PC-9 (cell line): ENCODE measurements around the gene GSK3B. TPM values are rescaled to one million over a fixed set of nuclear protein-coding genes. Genes with fewer than 3 reads are reported as not detected.

Source experiments
- BruUV-seq: library from RNA; stranded (reverse); fragments of 400-500 nt; replicated peaks from 2 replicates; lab custom pipeline; 2021; lab: Mats Ljungman, UMichigan
- CTCF ChIA-PET: fragments of 300-600 bp; sonication (Branson Sonifier 250); formaldehyde crosslinking; loops from one replicate; lab custom pipeline; 2022; ENCODE audit warnings: antibody characterized with exemption; lab: Charles Lee
- POLR2A ChIA-PET: fragments of 300-600 bp; sonication (Branson Sonifier 250); formaldehyde crosslinking; loops from one replicate; lab custom pipeline; 2022; ENCODE audit warnings: antibody characterized with exemption; ENCODE audit not compliant: unreplicated experiment; lab: Charles Lee
- DNase-seq, 2 experiments: peaks; one replicate each; pipeline versions ENCODE4 v3.0.0 to v3.0.0-alpha.2; 2015 to 2022; ENCODE audit warnings: mixed read lengths in 1 of 2
- H2AFZ ChIP-seq: fragments of 200-600 bp; sonication (generic); 2 replicates; pipeline ENCODE4 v1.8.1; 2017; ENCODE audit warnings: antibody characterized with exemption
- H3F3A ChIP-seq: fragments of 200-600 bp; sonication (generic); 2 replicates; pipeline ENCODE4 v1.8.1; 2017; ENCODE audit warnings: antibody characterized with exemption, mild to moderate bottlenecking, low read depth; ENCODE audit not compliant: insufficient read depth
- H3K27ac ChIP-seq: fragments of 200-600 bp; sonication (generic); 2 replicates; pipeline ENCODE4 v1.6.1; 2016; ENCODE audit warnings: mixed run types
- H3K27me3 ChIP-seq: fragments of 200-600 bp; sonication (generic); 2 replicates; pipeline ENCODE4 v1.6.1; 2016; ENCODE audit warnings: low read depth, mixed run types; ENCODE audit not compliant: insufficient read depth
- H3K36me3 ChIP-seq: fragments of 200-600 bp; sonication (generic); 2 replicates; pipeline ENCODE4 v1.6.1; 2016; ENCODE audit warnings: low read depth, mixed run types
- H3K4me1 ChIP-seq: fragments of 200-600 bp; sonication (generic); replicated peaks from 2 replicates; pipeline ENCODE4 v1.6.1; 2016; ENCODE audit warnings: mixed run types; ENCODE audit not compliant: insufficient read depth
- H3K4me2 ChIP-seq: fragments of 200-600 bp; sonication (generic); 2 replicates; pipeline ENCODE4 v1.6.1; 2017; ENCODE audit warnings: mixed run types
- H3K4me3 ChIP-seq: fragments of 200-600 bp; sonication (generic); 2 replicates; pipeline ENCODE4 v1.6.1; 2016; ENCODE audit warnings: mixed run types
- H3K79me2 ChIP-seq: fragments of 200-600 bp; sonication (generic); 2 replicates; pipeline ENCODE4 v1.6.1; 2017; ENCODE audit warnings: low read depth, mixed run types
- H3K9me2 ChIP-seq: fragments of 200-600 bp; sonication (generic); 2 replicates; pipeline ENCODE4 v1.8.1; 2017; ENCODE audit warnings: mild to moderate bottlenecking; ENCODE audit not compliant: insufficient read depth
- H3K9me3 ChIP-seq: fragments of 200-600 bp; sonication (generic); 2 replicates; pipeline ENCODE4 v1.8.1; 2016; ENCODE audit warnings: low read depth; ENCODE audit not compliant: insufficient read depth
- H4K20me1 ChIP-seq: fragments of 200-600 bp; sonication (generic); 2 replicates; pipeline ENCODE4 v1.8.1; 2017; ENCODE audit not compliant: insufficient read depth
- EZH2 ChIP-seq: fragments of 200-600 bp; sonication (generic); IDR thresholded peaks from 2 replicates; pipeline ENCODE4 v1.8.0; 2017; ENCODE audit warnings: antibody characterized with exemption, low read depth
- intact Hi-C: fragments of 100-400 bp; cut with micrococcal nuclease; formaldehyde crosslinking; loops from one replicate; pipeline ENCODE4 v1.10.0; 2022; ENCODE audit not compliant: unreplicated experiment
- total RNA-seq: library from RNA; stranded (reverse); gene quantifications from 2 replicates; pipeline ENCODE4 v1.2.3, GENCODE V29; 2021
- TF ChIP-seq, protein P1 (sequence below): fragments of 200-600 bp; sonication (generic); conservative IDR thresholded peaks from 2 replicates; pipeline ENCODE4 v1.6.1; 2017; ENCODE audit warnings: mixed run types, antibody characterized with exemption, mild to moderate bottlenecking, moderate library complexity

Gene GSK3B
- total RNA-seq, 1 experiment from 2014 or later: 62.0 TPM

DNA sequence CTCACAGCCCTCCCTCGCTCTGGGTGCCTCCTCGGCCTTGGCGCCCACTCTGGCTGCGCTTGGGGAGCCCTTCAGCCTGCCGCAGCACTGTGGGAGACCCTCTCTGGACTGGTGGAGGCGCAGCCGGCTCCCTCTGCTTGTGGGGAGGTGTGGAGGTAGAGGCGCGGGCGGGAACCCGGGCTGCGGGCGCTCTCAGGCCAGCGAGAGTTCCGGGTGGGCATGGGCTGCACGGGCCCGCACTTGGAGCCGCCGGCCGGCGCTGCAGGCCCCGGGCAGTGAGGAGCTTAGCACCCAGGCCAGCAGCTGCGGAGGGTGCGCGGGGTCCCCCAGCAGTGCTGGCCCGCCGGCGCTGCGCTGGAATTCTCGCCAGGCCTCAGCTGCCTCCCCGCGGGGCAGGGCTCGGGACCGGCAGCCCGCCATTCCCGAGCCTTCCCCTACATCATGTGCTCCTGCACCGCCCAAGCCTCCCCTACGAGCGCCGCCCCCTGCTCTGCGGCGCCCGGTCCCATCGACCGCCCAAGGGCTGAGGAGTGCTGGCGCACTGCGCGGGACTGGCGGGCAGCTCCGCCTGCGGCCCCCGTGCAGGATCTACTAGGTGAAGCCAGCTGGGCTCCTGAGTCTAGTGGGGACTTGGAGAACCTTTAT lies 46.0 kb upstream of the GSK3B start:
- intact Hi-C loops: no loop called here
- H3K79me2 ChIP-seq: no peaks in the 10 kb centered on the region
- H3K27ac ChIP-seq: no peak overlapping the region
- H3F3A ChIP-seq: peaks cover 12% of the 10 kb centered on the region; the same call in 1 of the 2 replicates
- H3K9me2 ChIP-seq: no peaks in the 10 kb centered on the region
- POLR2A ChIA-PET: interaction anchor here (1.3 kb wide), 1 partner anchor 45 kb away, joined by 9 read pairs; the partner anchor contains the start of gene GSK3B
- H3K36me3 ChIP-seq: no peaks in the 10 kb centered on the region
- H2AFZ ChIP-seq: no peak overlapping the region
- BruUV-seq: no TSS peak
- 0 out of 2 replicates have a peak, but pooled peaks cover 2% of the 10 kb centered on the region for H3K9me3 ChIP-seq
- H3K4me1 ChIP-seq: peaks cover 27% of the 10 kb centered on the region
- H3K4me2 ChIP-seq: no peak overlapping the region
- CTCF ChIA-PET: interaction anchor here (0.6 kb wide), 1 partner anchor 36 kb away, joined by 3 read pairs; no protein-coding TSS in a partner anchor
- TF ChIP-seq, protein P1, sequence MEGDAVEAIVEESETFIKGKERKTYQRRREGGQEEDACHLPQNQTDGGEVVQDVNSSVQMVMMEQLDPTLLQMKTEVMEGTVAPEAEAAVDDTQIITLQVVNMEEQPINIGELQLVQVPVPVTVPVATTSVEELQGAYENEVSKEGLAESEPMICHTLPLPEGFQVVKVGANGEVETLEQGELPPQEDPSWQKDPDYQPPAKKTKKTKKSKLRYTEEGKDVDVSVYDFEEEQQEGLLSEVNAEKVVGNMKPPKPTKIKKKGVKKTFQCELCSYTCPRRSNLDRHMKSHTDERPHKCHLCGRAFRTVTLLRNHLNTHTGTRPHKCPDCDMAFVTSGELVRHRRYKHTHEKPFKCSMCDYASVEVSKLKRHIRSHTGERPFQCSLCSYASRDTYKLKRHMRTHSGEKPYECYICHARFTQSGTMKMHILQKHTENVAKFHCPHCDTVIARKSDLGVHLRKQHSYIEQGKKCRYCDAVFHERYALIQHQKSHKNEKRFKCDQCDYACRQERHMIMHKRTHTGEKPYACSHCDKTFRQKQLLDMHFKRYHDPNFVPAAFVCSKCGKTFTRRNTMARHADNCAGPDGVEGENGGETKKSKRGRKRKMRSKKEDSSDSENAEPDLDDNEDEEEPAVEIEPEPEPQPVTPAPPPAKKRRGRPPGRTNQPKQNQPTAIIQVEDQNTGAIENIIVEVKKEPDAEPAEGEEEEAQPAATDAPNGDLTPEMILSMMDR: no peak
- no peak for TF ChIP-seq EZH2
- no peaks in the 10 kb centered on the region for H3K27me3 ChIP-seq
- DNase-seq: no peak
- H4K20me1 ChIP-seq: no peaks in the 10 kb centered on the region
- no peak overlapping the region for H3K4me3 ChIP-seq

DNA sequence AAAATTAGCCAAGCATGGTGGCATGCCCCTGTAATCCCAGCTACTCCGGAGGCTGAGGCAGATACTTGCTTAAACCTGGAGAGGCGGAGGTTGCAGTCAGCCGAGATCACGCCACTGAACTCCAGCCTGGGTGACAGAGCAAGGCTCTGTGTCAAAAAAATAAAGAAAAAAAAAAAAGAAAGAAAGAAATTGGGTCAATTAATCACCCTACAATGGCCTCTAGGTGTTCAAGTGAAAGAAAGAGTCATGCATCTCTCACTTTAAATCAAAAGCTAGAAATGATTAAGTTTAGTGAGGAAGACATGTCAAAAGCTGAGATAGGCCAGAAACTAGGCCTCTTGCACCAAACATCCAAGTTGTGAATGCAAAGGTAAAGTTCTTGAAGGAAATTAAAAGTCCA lies 44.9 kb upstream of the GSK3B start:
- Histone ChIP-seq H3K4me3 (no peak overlapping the region), H3K79me2 (no peaks in the 10 kb centered on the region), H3K4me2 (no peak overlapping the region), H4K20me1 (no peaks in the 10 kb centered on the region), H3K9me3 (0 out of 2 replicates have a peak, but pooled peaks cover 6% of the 10 kb centered on the region), H3K27ac (no peak overlapping the region), H3K4me1 (peaks cover 18% of the 10 kb centered on the region), H3K36me3 (no peaks in the 10 kb centered on the region), H2AFZ (no peak overlapping the region), H3F3A (peaks cover 1% of the 10 kb centered on the region; the same call in 1 of the 2 replicates), H3K27me3 (no peaks in the 10 kb centered on the region), H3K9me2 (no peaks in the 10 kb centered on the region)
- ChIA-PET CTCF (no interaction called here), POLR2A (no interaction called here)
- no peak for TF ChIP-seq EZH2
- TF ChIP-seq, protein P1: no peak
- no TSS peak for BruUV-seq
- DNase-seq: no peak
- intact Hi-C loops: no loop called here

DNA sequence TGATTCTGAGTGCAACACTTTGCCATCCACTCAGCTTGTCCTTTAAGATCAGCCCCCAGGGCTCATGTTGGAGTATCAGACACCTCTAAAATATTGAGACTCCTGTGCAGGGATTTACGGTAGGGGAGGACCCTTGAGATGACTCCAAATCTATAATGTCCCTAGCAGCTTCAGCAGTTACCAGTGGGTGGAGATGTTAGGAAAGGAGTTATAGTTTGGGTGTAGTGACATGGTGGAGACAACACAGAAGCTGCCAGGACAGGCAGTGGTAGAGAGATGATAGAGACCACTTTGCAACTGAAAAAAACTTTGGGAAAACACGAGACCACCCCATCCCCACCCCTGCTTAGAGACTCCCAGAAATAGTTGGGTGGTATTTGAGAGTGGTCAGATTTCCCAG lies 43.3 kb upstream of the GSK3B start:
- CTCF ChIA-PET: no interaction called here

More for the DNA sequence above, 43.3 kb upstream of the GSK3B start:
- no peaks in the 10 kb centered on the region for H3K9me2 ChIP-seq
- H3K4me3 ChIP-seq: no peak overlapping the region
- H4K20me1 ChIP-seq: no peaks in the 10 kb centered on the region
- H3F3A ChIP-seq: no peaks in the 10 kb centered on the region
- H3K9me3 ChIP-seq: 0 out of 2 replicates have a peak, but pooled peaks cover 6% of the 10 kb centered on the region
- no TSS peak for BruUV-seq
- intact Hi-C loops: no loop called here
- H3K27ac ChIP-seq: no peak overlapping the region
- no peak overlapping the region for H2AFZ ChIP-seq
- TF ChIP-seq, protein P1: no peak
- H3K27me3 ChIP-seq: no peaks in the 10 kb centered on the region
- H3K79me2 ChIP-seq: no peaks in the 10 kb centered on the region
- no peak overlapping the region for H3K4me2 ChIP-seq
- H3K36me3 ChIP-seq: no peaks in the 10 kb centered on the region
- POLR2A ChIA-PET: no interaction called here
- peaks cover 11% of the 10 kb centered on the region; the same call in 1 of the 2 replicates for H3K4me1 ChIP-seq
- no peak for DNase-seq
